ENCODE data around the gene FCRL3. TPM values are rescaled to one million over a fixed set of nuclear protein-coding genes. Genes with fewer than 3 reads are reported as not detected.

The FCRL3 gene
- total RNA-seq, 6 experiments from 2014 or later = not detected

GRCh38 chr1:157697781-157698569 is 2.6 kb downstream of the FCRL3 start:
- DNase-seq = no peak
- H3K4me3 Mint-ChIP-seq = no peak overlapping the region
- no peak for TF ChIP-seq CTCF (IDR thresholded peaks at IDR 0.05)
- no peaks in the 10 kb centered on the region for H3K4me1 Mint-ChIP-seq (ENCODE audit: low read depth)
- peaks cover 5% of the 10 kb centered on the region for H3K27me3 Mint-ChIP-seq (ENCODE audit: insufficient read depth)
- H3K36me3 Mint-ChIP-seq (ENCODE audit: low read depth) = no peaks in the 10 kb centered on the region
- peaks cover 17% of the 10 kb centered on the region; the same call in 1 of the 2 replicates for H3K9me3 Mint-ChIP-seq
- no peak overlapping the region for H3K27ac Mint-ChIP-seq

- peaks cover 5% of the 10 kb centered on the region for H3K27me3 Mint-ChIP-seq (ENCODE audit: insufficient read depth)
- H3K4me3 Mint-ChIP-seq = no peak overlapping the region
Measured at GRCh38 chr1:157696966-157697628, 3.5 kb downstream of the FCRL3 start.

GRCh38 chr1:157695417-157695816 is 5.2 kb downstream of the FCRL3 start:
- Mint-ChIP-seq H3K9me3 (peaks cover 13% of the 10 kb centered on the region; the same call in 1 of the 2 replicates), H3K4me1 (ENCODE audit: low read depth) (no peaks in the 10 kb centered on the region), H3K4me3 (no peak overlapping the region), H3K27ac (no peak overlapping the region), H3K36me3 (ENCODE audit: low read depth) (no peaks in the 10 kb centered on the region), H3K27me3 (ENCODE audit: insufficient read depth) (peaks cover 5% of the 10 kb centered on the region)
- TF ChIP-seq CTCF (IDR thresholded peaks at IDR 0.05) = no peak
- DNase-seq = no peak

More at GRCh38 chr1:157696966-157697628, 3.5 kb downstream of the FCRL3 start:
- no peak for TF ChIP-seq CTCF (IDR thresholded peaks at IDR 0.05)
- no peaks in the 10 kb centered on the region for H3K36me3 Mint-ChIP-seq (ENCODE audit: low read depth)
- no peak overlapping the region for H3K27ac Mint-ChIP-seq
- no peak for DNase-seq
- H3K4me1 Mint-ChIP-seq (ENCODE audit: low read depth) = no peaks in the 10 kb centered on the region
- H3K9me3 Mint-ChIP-seq = peaks cover 13% of the 10 kb centered on the region; the same call in 1 of the 2 replicates

GRCh38 chr1:157691285-157691920 is 9.2 kb downstream of the FCRL3 start:
- Mint-ChIP-seq H3K4me1 (ENCODE audit: low read depth) (no peaks in the 10 kb centered on the region), H3K9me3 (peaks cover 5% of the 10 kb centered on the region; the same call in 1 of the 2 replicates)

More at GRCh38 chr1:157691285-157691920, 9.2 kb downstream of the FCRL3 start:
- Mint-ChIP-seq H3K36me3 (ENCODE audit: low read depth) (no peaks in the 10 kb centered on the region), H3K27me3 (ENCODE audit: insufficient read depth) (peaks cover 4% of the 10 kb centered on the region), H3K4me3 (no peak overlapping the region), H3K27ac (no peak overlapping the region)
- peak; percentile 45 for DNase-seq
- peak; percentile 67 for TF ChIP-seq CTCF (IDR thresholded peaks at IDR 0.05)

All from HFFc6 (cell line).